Measurements from ENCODE around the gene PLXNA2. TPM values are rescaled to one million over a fixed set of nuclear protein-coding genes. Genes with fewer than 3 reads are reported as not detected.
A peak's percentile ranks its signal among the peaks of the same experiment; 100 is the strongest.

The PLXNA2 gene
- total and polyA plus RNA-seq, 2 donors (not counting 1 experiment from before 2014, with no cell fraction given) = 0.31 to 1.2 TPM

DNA sequence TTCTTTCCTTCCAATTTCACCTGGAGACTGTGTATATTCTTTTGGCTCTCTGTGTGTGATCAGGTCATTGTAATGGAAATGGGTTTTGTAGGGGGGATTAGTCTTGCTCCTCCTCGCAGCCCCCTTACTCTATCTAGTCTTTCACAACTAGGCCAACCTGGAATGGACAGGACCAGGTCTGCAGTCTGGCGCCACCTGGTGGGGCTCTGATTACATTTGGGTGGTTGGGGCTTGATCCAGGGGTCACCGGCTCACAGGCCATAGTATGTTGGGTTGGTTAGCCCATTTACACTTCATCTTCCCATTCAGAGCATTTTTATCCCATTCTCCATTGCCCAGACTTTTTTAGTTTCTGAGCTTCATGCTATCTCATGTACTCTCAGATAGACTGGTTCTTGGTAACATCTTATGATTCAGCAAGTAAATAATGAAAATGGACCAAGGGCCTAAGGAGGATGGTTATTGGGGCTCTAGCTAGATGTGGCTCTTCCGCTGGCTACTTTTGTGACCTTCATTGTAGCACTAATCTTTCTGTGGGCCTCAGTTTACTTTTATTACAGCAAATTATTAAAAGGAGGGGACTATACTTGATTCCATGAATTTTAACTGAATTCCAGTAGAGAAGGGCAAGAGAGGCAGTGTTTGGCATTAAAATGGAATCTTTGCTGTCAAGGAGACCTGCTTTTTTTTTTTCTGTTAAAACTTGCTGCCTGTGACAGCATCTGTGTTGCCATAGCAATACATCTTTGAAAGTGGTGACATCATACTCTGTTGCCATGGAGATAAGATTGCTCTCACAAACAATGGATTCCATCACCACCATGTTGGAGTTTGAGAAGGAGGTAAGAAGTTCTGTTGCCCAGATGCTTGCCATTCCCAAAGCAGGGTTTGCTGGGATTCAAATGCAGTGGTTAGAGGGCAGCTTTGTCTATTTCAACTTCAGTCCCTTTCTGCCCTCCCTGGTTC lies 150.1 kb downstream of the PLXNA2 start:
- Mint-ChIP-seq H3K4me1 (no peaks in the 10 kb centered on the region), H3K27me3 (no peaks in the 10 kb centered on the region), H3K27ac (no peak overlapping the region), H3K9me3 (ENCODE audit: insufficient read depth) (no peaks in the 10 kb centered on the region), H3K4me3 (no peak overlapping the region)
- H4K20me1 ChIP-seq (ENCODE audit: control insufficient read depth, insufficient read depth, low read length, poor library complexity, severe bottlenecking) = no peaks in the 10 kb centered on the region
- no peak overlapping the region for H3K27ac ChIP-seq (ENCODE audit: low read length in 2 of 2)
- no peaks in the 10 kb centered on the region for H3K79me2 ChIP-seq (ENCODE audit: control insufficient read depth, insufficient read depth, low read length)
- H3K27me3 ChIP-seq (replicated peaks in 1 of 4; ENCODE audit: control extremely low read depth in 1 of 4, control insufficient read depth in 3 of 4, insufficient read depth in 4 of 4, low read length in 3 of 4) = no peaks in the 10 kb centered on the region
- POLR2A ChIA-PET = no interaction called here
- WGBS (ENCODE audit: insufficient coverage) = no CpG with 5 or more reads among the region's 4 CpGs
- no peak for ATAC-seq (ENCODE audit: low read depth)
- no peaks in the 10 kb centered on the region for H3K9me3 ChIP-seq (ENCODE audit: control extremely low read depth in 1 of 3, control insufficient read depth in 2 of 3, insufficient read depth in 1 of 3, low read length in 2 of 3)
- no peaks in the 10 kb centered on the region for H3K36me3 ChIP-seq (replicated peaks in 1 of 2; ENCODE audit: control extremely low read depth in 1 of 2, control insufficient read depth in 1 of 2, extremely low read depth in 1 of 2, insufficient read depth in 2 of 2, low read length in 1 of 2)
- intact Hi-C loops (cut with micrococcal nuclease) = loop anchor here (5.0 kb wide), 1 partner anchor 72 kb away; no protein-coding TSS in a partner anchor
- H3K4me2 ChIP-seq (replicated peaks; ENCODE audit: low read depth, low read length, poor library complexity, severe bottlenecking) = no peak overlapping the region
- no peak for TF ChIP-seq EZH2 (IDR thresholded peaks at IDR 0.05; ENCODE audit: borderline replicate concordance, insufficient read depth, low read depth, low read length, poor library complexity, severe bottlenecking)
- TF ChIP-seq, protein P1, sequence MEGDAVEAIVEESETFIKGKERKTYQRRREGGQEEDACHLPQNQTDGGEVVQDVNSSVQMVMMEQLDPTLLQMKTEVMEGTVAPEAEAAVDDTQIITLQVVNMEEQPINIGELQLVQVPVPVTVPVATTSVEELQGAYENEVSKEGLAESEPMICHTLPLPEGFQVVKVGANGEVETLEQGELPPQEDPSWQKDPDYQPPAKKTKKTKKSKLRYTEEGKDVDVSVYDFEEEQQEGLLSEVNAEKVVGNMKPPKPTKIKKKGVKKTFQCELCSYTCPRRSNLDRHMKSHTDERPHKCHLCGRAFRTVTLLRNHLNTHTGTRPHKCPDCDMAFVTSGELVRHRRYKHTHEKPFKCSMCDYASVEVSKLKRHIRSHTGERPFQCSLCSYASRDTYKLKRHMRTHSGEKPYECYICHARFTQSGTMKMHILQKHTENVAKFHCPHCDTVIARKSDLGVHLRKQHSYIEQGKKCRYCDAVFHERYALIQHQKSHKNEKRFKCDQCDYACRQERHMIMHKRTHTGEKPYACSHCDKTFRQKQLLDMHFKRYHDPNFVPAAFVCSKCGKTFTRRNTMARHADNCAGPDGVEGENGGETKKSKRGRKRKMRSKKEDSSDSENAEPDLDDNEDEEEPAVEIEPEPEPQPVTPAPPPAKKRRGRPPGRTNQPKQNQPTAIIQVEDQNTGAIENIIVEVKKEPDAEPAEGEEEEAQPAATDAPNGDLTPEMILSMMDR (IDR thresholded peaks at IDR 0.05) = peak; percentile 54
- no peak overlapping the region for H2AFZ ChIP-seq (ENCODE audit: insufficient read depth, low read depth, low read length, poor library complexity, severe bottlenecking)
- no peak overlapping the region for H3K4me3 ChIP-seq (ENCODE audit: control extremely low read depth in 1 of 5, extremely low read depth in 1 of 5, insufficient read depth in 1 of 5, low read depth in 2 of 5, low read length in 4 of 5)
- CTCF ChIA-PET = interaction anchor here (0.7 to 2.1 kb wide), 8 partner anchors 9 to 208 kb away, joined by 3 to 8 read pairs (median 3); no protein-coding TSS in a partner anchor
- peak; percentile 54 for DNase-seq
- H3K9ac ChIP-seq (ENCODE audit: low read length) = no peak overlapping the region
- no peaks in the 10 kb centered on the region for H3K4me1 ChIP-seq (ENCODE audit: control insufficient read depth in 2 of 2, insufficient read depth in 2 of 2, low read length in 2 of 2)

DNA sequence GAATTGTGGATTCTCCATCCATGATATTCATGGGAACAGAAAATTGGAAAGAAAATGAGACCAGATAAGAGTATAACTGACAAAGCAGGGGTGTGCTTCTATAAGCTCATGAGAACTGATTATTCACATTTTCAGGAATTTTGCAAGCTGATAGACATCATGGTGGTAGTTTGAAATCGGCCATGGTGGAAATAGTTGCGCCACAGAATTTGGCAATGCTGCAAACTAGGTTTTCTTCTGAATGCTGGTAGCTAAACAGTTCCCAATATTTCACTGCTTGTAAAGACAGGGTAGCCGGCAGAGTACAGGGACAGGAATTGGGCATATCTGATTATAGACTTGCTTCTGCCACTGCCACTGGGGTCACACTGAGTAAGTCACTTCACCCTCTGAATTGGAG lies 151.1 kb downstream of the PLXNA2 start:
- no peaks in the 10 kb centered on the region for H3K79me2 ChIP-seq (ENCODE audit: control insufficient read depth, insufficient read depth, low read length)
- H3K4me3 Mint-ChIP-seq = no peak overlapping the region

More for the DNA sequence above, 151.1 kb downstream of the PLXNA2 start:
- no peak overlapping the region for H3K4me2 ChIP-seq (replicated peaks; ENCODE audit: low read depth, low read length, poor library complexity, severe bottlenecking)
- H3K27me3 Mint-ChIP-seq = no peaks in the 10 kb centered on the region
- H3K9me3 Mint-ChIP-seq (ENCODE audit: insufficient read depth) = no peaks in the 10 kb centered on the region
- no peaks in the 10 kb centered on the region for H4K20me1 ChIP-seq (ENCODE audit: control insufficient read depth, insufficient read depth, low read length, poor library complexity, severe bottlenecking)
- H2AFZ ChIP-seq (ENCODE audit: insufficient read depth, low read depth, low read length, poor library complexity, severe bottlenecking) = no peak overlapping the region
- no peak overlapping the region for H3K27ac Mint-ChIP-seq
- no peaks in the 10 kb centered on the region for H3K4me1 Mint-ChIP-seq
- ChIA-PET CTCF (interaction anchor here (0.7 to 1.6 kb wide), 5 partner anchors 12 to 144 kb away, joined by 3 to 6 read pairs (median 3); no protein-coding TSS in a partner anchor), POLR2A (interaction anchor here (0.7 kb wide), 1 partner anchor 71 kb away, joined by 4 read pairs; no protein-coding TSS in a partner anchor)
- no peak overlapping the region for H3K4me3 ChIP-seq (ENCODE audit: control extremely low read depth in 1 of 5, extremely low read depth in 1 of 5, insufficient read depth in 1 of 5, low read depth in 2 of 5, low read length in 4 of 5)
- no peak for ATAC-seq (ENCODE audit: low read depth)
- WGBS (ENCODE audit: insufficient coverage) = 100% methylated on average over 1 of the region's 3 CpGs
- H3K36me3 ChIP-seq (replicated peaks in 1 of 2; ENCODE audit: control extremely low read depth in 1 of 2, control insufficient read depth in 1 of 2, extremely low read depth in 1 of 2, insufficient read depth in 2 of 2, low read length in 1 of 2) = no peaks in the 10 kb centered on the region
- H3K4me1 ChIP-seq (ENCODE audit: control insufficient read depth in 2 of 2, insufficient read depth in 2 of 2, low read length in 2 of 2) = no peaks in the 10 kb centered on the region
- H3K27me3 ChIP-seq (replicated peaks in 1 of 4; ENCODE audit: control extremely low read depth in 1 of 4, control insufficient read depth in 3 of 4, insufficient read depth in 4 of 4, low read length in 3 of 4) = no peaks in the 10 kb centered on the region
- DNase-seq = no peak
- H3K9me3 ChIP-seq (ENCODE audit: control extremely low read depth in 1 of 3, control insufficient read depth in 2 of 3, insufficient read depth in 1 of 3, low read length in 2 of 3) = no peaks in the 10 kb centered on the region
- no peak overlapping the region for H3K9ac ChIP-seq (ENCODE audit: low read length)
- intact Hi-C loops (cut with micrococcal nuclease) = loop anchor here (5.0 kb wide), 1 partner anchor 71 kb away; no protein-coding TSS in a partner anchor
- TF ChIP-seq, protein P1 (IDR thresholded peaks at IDR 0.05) = no peak
- TF ChIP-seq EZH2 (IDR thresholded peaks at IDR 0.05; ENCODE audit: borderline replicate concordance, insufficient read depth, low read depth, low read length, poor library complexity, severe bottlenecking) = no peak
- H3K27ac ChIP-seq (ENCODE audit: low read length in 2 of 2) = no peak overlapping the region
